ENCODE measurements around the gene TIMMDC1. TPM values are rescaled to one million over a fixed set of nuclear protein-coding genes. Genes with fewer than 3 reads are reported as not detected.
A peak's percentile ranks its signal among the peaks of the same experiment; 100 is the strongest.
"Not testable (repeated sequence)": the region's sequence is repeated elsewhere in the genome, so short reads cannot be mapped to it uniquely, and the experiment has no call there.

The TIMMDC1 gene
- total RNA-seq, 1 experiment from 2014 or later = 273 TPM

DNA sequence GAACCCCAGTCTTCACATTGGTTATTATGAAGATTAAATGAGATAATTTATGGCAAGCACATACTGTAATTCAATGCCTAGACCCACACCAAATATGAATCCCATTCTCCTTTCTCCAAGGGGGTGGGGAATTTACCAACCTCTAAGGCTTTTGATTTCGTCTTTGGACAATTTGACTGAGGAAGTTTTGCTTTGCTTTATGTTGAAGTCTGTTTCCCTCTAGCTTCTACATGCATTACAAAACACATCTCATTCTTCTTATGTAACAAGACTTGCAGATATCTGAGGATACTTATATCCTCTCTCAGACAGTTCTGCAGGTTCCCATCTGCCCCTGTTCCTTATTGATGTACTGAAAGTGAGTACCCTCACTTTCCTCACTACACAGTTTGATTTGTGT, 48.9 kb downstream of the TIMMDC1 start:
- in situ Hi-C loops (cut with HindIII; ENCODE audit: low pct_unique_long_range_greater_than_20kb, low sequenced_read_pairs) = no loop called here
- no peak for DNase-seq (ENCODE audit: low read depth, low spot score)

DNA sequence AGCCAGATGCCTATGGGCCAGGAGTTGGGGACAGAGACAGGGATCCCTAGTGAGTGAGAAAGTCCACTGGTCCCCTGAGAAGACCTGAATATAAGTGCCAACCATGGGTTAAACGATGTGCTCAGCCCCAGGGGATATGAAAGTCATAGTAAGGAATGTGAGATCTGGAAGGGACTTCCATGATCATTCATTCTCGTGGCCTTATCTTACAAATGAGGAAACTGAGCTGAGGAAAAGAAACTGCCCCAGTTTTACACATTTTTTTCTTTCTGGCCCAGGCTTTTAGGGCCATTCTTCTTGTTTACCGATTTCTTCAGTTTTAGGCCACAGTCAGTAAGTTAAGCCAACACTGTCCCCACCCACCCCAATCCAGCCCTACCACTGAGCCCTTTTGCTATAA, 50.0 kb downstream of the TIMMDC1 start:
- in situ Hi-C loops (cut with HindIII; ENCODE audit: low pct_unique_long_range_greater_than_20kb, low sequenced_read_pairs) = no loop called here
- DNase-seq (ENCODE audit: low read depth, low spot score) = no peak

DNA sequence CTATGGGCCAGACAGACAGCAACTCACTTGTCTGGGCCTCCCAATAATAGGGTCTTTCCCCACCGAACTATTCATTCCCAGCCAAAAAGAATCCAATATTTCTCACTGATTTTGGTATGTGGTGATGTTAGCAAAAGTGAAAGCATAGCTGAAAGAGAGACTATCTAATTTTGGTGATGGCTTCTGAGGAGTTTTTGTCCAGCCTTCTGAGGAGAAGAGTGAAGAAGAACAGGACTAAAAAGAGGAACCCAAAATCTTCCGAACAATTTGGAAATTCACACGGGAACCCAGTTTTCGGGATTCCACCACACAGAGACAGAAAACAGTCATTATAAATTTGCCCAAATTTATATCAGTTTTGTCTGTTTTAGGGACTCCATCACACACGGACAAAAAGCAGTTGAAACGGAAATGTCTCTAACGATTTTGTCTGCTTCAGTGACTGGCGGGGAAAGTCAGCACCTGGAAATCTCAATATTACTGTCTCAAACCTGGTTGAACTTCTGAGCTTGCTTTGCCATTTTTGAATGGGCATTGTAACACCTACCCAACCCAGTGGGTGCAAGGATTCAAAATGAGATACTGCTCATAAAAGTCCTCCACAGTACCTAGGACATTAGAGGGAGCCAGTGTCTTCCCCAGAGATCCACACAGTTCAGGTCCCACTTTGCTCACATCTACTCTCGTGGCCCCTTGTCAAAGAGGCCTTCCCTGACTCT, 52.0 kb downstream of the TIMMDC1 start:
- no peak for DNase-seq (ENCODE audit: low read depth, low spot score)

DNA sequence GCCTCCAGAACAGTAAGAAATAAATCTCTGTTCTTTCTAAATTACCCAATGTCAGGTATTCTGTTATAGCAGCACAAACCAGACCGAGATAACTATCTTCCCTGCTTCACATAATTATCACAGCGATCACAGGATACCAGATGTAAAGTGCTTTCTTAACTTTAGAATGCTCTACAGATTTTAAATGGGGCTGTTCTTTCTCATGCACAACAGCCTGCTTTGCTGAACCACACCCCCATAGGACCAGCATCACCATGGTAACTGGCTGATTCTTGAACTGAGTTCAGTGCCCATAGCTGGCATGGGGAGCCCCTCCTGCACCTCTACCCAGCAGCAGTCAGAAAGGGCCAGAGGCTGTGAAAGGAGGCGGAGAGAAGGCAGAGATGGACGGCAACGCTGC, 53.3 kb downstream of the TIMMDC1 start:
- in situ Hi-C loops (cut with HindIII; ENCODE audit: low pct_unique_long_range_greater_than_20kb, low sequenced_read_pairs) = no loop called here
- no peak for DNase-seq (ENCODE audit: low read depth, low spot score)

More for the DNA sequence above, 52.0 kb downstream of the TIMMDC1 start:
- in situ Hi-C loops (cut with HindIII; ENCODE audit: low pct_unique_long_range_greater_than_20kb, low sequenced_read_pairs) = no loop called here

DNA sequence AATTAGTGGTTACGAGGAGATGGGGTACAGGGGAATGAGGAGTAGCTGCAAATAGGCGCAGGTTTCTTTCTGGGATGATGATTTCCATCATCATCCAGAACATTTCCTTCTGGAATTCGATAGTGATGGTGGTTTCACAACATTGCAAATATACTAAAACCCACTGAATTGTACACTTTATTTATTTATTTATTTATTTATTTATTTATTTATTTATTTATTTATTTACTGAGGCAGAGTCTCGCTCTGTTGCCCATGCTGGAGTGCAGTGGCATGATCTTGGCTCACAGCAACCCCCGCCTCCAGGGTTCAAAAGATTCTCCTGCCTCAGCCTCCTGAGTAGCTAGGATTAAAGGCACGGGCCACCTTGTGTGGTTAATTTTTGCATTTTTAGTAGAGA, 54.6 kb downstream of the TIMMDC1 start:
- DNase-seq (ENCODE audit: low read depth, low spot score); in situ Hi-C loops (cut with HindIII; ENCODE audit: low pct_unique_long_range_greater_than_20kb, low sequenced_read_pairs): not testable (repeated sequence)

GRCh38 chr3:119553823-119554415, 55.6 kb downstream of the TIMMDC1 start:
- no peak for DNase-seq (ENCODE audit: low read depth, low spot score)
- in situ Hi-C loops (cut with HindIII; ENCODE audit: low pct_unique_long_range_greater_than_20kb, low sequenced_read_pairs) = no loop called here

DNA sequence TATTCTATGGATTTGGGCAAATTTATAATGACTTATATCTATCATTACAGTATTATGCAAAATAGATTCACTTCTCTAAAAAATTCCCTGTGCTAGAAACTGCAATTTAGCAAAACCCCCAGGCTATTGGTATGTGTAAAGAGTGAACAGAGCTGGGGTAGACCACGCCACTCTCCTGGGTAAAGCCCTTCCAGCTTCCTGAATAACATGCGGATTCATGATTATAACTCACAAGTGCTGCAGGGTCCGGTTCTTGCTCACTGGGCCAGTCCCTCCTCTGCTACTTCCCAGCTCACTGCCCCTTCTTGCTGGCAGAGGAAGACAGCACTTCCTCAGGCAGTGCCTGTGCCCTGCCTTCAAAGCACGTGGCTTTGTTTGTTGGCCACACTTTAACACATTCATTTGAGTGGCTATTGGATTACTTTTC, 57.0 kb downstream of the TIMMDC1 start:
- no peak for DNase-seq (ENCODE audit: low read depth, low spot score)
- in situ Hi-C loops (cut with HindIII; ENCODE audit: low pct_unique_long_range_greater_than_20kb, low sequenced_read_pairs) = no loop called here

DNA sequence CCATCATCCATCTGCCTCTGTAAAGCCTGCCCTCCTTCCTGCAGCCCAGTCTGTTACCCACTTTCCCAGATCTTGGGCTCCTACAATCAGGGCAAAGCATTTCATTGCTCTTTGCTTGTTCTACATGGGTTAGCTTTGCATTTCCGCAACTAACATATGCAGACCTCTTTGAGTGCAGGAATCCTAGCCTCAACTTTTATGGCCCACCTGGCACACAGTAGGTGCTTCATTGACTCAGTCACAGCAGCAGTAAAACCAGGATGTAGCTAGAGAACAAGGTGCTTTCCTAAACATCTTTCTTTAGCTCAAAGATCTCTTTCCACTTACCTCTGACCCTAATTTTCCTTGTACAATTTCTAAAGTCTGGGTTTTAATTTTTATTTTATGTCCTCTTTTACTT, 57.6 kb downstream of the TIMMDC1 start:
- in situ Hi-C loops (cut with HindIII; ENCODE audit: low pct_unique_long_range_greater_than_20kb, low sequenced_read_pairs) = no loop called here
- no peak for DNase-seq (ENCODE audit: low read depth, low spot score)

DNA sequence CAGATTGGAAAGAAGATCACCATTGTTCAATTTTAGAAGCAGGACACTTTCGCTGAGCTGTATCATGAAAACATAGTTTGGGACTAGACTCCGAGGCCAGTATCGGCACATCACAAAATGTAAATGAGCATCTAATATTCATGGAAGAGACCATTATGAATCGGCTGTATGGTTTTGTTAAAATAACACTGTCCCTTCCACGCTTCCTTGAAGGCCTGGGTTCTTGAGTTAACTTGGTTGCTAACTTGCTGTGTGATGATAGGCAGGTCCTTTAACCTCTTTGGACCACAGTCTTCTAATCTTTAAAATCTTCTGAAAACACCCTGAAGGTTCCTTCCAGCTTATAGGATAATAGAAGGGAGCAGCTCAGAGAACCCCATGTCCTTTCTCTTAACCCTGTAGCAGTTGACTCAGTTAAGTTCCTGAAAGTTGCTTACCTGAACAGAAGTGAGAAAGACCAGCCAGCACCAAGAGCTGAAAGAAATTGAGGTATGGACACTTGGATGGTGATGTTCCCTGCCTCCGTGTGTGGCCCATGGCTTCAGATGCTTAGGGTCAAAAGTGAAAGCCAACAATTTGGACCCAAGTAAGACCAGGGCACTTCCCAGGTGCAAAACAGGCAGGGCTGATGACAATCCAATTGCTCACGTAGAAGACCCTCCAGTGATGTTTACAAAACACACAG, 59.0 kb downstream of the TIMMDC1 start:
- in situ Hi-C loops (cut with HindIII; ENCODE audit: low pct_unique_long_range_greater_than_20kb, low sequenced_read_pairs) = no loop called here

DNA sequence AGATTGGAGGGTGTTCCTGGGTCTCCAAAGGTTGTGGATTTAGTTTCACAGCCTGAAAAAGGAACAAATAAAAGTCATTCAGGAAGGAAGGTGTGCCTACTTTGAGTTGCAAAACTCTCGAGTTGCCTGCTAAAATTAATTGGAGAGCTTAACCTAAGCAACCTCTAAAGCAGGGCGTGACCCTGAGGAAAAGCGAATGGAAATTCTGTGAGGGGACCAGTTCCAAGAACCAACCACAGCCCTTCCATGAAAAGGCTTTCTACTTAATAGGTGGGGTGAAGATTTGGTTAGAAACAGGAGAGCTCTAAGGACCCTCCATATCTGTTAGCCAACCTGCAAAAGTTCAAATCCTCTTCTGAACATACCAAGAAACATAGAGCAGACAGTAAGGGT, 59.5 kb downstream of the TIMMDC1 start:
- no peak for DNase-seq (ENCODE audit: low read depth, low spot score)
- in situ Hi-C loops (cut with HindIII; ENCODE audit: low pct_unique_long_range_greater_than_20kb, low sequenced_read_pairs) = no loop called here

More for the DNA sequence above, 59.0 kb downstream of the TIMMDC1 start:
- DNase-seq (ENCODE audit: low read depth, low spot score) = no peak

DNA sequence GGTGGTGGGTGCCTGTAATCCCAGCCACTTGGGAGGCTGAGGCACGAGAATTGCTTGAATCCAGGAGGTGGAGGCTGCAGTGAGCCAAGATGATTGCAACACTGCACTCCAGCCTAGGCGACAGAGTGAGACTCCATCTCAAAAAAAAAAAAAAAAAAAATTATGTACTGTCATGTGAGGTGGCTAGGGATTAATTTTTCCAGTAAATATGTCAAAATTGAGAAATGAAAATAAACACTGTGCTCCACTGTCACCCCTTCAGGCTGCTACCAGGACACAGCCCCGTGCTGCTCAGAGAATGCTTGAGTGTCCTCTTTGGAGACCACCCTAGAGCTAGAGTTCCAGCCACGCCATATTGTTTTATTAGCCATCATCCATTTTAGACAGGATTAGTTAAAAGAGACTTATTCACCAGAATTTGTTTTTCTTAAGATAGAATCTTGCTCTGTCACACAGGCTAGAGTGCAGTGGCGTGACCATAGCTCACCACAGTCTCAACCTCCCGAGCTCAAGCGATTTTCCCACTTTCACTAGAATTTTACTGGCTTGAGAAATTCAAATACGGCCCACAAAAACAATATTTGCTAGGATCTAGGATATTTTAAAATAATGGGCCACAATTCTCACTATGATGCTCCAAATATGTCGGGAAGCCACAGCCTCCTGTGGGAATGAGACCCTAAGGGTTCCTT, 60.4 kb downstream of the TIMMDC1 start:
- no peak for DNase-seq (ENCODE audit: low read depth, low spot score)
- in situ Hi-C loops (cut with HindIII; ENCODE audit: low pct_unique_long_range_greater_than_20kb, low sequenced_read_pairs) = no loop called here

DNA sequence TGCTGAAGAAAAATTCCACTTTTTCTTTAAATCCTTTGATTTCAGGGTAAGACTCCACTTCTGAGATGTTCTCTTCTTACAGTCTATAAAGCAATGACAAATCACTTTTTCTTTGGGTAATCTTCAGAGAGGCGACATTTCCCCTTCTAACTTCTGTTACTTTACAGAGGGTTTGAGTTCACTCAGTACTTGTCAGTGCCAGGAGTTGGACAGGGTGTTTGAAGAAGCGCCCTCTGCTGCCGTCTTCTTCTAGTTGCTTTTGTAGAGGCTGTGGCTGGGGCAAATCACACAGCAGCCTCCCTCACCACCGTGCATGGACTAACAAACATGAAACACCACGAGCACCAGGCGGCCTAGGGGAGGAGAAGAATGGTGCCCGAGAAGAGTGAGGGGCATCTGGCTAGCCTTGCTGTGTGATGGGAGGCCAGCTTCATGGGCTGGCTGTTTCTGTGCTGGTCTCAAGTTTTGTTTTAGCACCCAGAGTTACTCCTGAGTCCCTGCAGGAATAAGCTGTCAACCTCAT, 61.2 kb downstream of the TIMMDC1 start, which contains the start of gene CD80:
Gene CD80 (minus strand): TSS at position 174 of the 523 bp plus-strand sequence. CDS start 1,886 bp downstream, outside the sequence.
- peak; percentile 74 for DNase-seq (ENCODE audit: low read depth, low spot score)
- in situ Hi-C loops (cut with HindIII; ENCODE audit: low pct_unique_long_range_greater_than_20kb, low sequenced_read_pairs) = no loop called here

GRCh38 chr3:119560160-119560559, 61.8 kb downstream of the TIMMDC1 start:
- in situ Hi-C loops (cut with HindIII; ENCODE audit: low pct_unique_long_range_greater_than_20kb, low sequenced_read_pairs) = no loop called here
- no peak for DNase-seq (ENCODE audit: low read depth, low spot score)

DNA sequence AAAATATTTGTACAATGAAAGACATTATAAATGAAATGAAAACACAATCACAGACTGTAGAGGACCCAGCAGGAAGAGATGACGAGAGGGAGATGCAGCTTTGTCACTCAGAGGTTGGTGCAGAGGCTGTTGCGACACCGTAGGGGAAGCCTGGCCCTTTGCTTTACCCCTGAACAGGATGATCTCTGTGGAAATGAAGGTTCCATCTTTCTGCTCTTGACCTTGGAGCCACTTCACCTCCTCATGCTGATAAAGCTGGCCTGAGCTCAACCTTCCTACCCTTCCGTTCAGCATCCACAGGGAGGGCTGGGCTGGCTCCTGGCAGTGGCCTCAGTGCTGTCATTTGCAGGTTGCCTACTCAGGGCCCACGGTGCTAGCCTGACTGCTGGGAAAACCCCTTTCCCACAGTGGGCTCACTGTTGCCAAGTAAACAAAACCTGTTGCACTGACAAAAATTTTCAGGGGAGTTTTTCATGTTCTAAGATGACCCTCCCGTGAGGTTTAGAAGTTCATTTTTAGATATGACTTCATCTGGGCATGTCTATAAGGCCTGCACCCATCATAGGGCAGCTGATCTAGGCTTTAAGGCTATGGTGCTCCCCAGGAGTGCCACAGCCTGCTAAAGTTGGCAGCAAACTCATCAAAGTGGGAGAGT, 64.1 kb downstream of the TIMMDC1 start:
- in situ Hi-C loops (cut with HindIII; ENCODE audit: low pct_unique_long_range_greater_than_20kb, low sequenced_read_pairs) = no loop called here
- DNase-seq (ENCODE audit: low read depth, low spot score) = no peak

DNA sequence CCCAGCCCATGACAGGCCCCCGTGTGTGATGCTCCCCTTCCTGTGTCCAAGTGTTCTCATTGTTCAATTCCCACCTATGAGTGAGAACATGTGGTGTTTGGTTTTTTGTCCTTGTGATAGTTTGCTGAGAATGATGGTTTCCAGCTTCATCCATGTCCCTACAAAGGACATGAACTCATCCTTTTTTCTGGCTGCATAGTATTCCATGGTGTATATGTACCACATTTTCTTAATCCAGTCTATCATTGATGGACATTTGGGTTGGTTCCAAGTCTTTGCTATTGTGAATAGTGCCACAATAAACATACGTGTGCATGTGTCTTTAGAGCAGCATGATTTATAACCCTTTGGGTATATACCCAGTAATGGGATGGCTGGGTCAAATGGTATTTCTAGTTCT, 65.0 kb downstream of the TIMMDC1 start:
- in situ Hi-C loops (cut with HindIII; ENCODE audit: low pct_unique_long_range_greater_than_20kb, low sequenced_read_pairs); DNase-seq (ENCODE audit: low read depth, low spot score): not testable (repeated sequence)

GRCh38 chr3:119569156-119569555, 70.8 kb downstream of the TIMMDC1 start:
- in situ Hi-C loops (cut with HindIII; ENCODE audit: low pct_unique_long_range_greater_than_20kb, low sequenced_read_pairs) = no loop called here
- no peak for DNase-seq (ENCODE audit: low read depth, low spot score)

GRCh38 chr3:119570229-119570628, 71.9 kb downstream of the TIMMDC1 start:
- in situ Hi-C loops (cut with HindIII; ENCODE audit: low pct_unique_long_range_greater_than_20kb, low sequenced_read_pairs) = no loop called here
- no peak for DNase-seq (ENCODE audit: low read depth, low spot score)

Measured in SK-MEL-5 (cell line).